SHP77 treated with DMSO at 0.1 percent for 48 hours (cell line): ENCODE data around the gene CERS1.

Experiments used
- DNase-seq: peaks from one replicate; lab custom pipeline; 2025; lab: John Stamatoyannopoulos, UW

CERS1 gene, protein sequence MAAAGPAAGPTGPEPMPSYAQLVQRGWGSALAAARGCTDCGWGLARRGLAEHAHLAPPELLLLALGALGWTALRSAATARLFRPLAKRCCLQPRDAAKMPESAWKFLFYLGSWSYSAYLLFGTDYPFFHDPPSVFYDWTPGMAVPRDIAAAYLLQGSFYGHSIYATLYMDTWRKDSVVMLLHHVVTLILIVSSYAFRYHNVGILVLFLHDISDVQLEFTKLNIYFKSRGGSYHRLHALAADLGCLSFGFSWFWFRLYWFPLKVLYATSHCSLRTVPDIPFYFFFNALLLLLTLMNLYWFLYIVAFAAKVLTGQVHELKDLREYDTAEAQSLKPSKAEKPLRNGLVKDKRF

DNA sequence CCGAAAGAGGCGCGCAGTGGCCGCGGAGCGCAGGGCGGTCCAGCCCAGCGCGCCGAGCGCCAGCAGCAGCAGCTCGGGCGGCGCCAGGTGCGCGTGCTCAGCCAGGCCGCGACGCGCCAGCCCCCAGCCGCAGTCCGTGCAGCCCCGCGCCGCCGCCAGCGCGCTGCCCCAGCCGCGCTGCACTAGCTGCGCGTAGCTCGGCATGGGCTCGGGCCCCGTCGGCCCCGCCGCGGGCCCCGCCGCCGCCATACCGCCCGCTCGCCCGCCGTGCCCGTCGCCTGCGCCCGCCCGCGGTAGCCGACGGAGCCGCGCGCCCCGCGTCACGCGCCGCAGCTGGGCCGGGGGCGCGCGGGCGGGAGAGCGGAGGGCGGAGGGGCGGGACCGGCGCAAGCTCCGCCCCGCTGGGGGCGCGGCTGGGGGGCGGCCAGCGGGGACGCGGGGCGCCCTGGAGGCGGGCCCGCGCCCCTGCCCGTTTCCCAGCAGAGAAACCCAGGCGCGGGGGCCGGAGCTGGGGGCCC, at the start of gene CERS1:
TSS of gene CERS1 (minus strand) at position 335 of the 518 bp plus-strand sequence. CDS start at position 249, 86 bp downstream.
- no peak for DNase-seq

DNA sequence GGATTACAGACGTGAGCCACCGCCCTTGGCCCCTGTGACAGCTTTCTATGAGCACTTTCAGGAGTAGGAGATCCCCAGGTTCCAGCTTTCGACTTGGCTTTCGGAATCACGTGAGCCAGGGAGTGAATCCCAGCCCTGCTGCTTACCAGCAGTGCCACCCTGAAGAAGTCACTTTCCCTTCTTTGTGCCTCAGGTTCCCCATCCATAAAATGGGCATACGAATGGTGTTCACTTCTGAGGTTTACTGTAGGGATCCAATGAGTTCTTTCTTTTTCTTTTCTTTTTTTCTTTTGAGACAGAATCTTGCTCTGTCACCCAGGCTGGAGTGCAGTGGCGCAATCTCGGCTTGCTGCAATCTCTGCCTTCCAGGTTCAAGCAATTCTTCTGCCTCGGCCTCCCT, 49.3 kb upstream of the CERS1 start:
- DNase-seq, result no peak

DNA sequence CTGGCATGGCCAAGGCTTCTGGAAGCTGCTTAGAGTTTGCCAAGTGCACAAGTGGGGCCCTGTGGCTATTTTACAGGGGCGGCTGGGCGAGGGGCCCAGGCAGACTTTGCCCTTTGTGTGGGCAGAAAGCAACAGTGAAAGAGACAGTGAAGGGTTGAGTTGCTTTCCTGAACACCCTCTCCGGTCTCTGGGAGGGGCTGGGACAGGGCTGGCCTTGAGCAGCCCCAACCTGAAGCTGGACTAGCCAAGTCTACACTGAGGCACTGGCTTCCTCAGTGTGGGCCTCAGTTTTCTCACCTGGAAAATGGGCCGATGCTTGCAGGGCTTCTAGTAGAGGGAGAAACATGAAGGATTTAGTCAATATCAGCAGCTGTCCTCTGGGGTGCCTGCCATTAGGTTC, 47.5 kb upstream of the CERS1 start:
- DNase-seq, result no peak

DNA sequence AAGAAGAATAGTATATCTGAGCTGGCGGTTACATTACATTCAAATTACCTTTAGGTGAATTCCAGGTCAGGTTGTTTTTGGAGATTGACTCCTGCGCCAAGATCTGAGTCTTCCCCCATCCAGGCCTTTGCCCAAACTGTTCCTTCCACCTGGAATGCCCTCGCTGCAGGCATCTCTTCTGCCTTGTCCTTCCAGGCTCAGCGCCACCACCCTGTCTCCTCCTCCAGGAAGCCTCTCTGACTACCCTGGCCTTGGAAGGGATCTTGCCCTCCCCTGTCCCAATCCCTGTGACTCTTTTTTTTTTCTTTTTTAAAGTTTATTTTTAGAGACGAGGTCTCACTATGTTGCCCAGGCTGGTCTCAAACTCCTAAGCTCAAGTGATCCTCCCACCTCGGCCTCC, 46.7 kb upstream of the CERS1 start:
- DNase-seq, result no peak

DNA sequence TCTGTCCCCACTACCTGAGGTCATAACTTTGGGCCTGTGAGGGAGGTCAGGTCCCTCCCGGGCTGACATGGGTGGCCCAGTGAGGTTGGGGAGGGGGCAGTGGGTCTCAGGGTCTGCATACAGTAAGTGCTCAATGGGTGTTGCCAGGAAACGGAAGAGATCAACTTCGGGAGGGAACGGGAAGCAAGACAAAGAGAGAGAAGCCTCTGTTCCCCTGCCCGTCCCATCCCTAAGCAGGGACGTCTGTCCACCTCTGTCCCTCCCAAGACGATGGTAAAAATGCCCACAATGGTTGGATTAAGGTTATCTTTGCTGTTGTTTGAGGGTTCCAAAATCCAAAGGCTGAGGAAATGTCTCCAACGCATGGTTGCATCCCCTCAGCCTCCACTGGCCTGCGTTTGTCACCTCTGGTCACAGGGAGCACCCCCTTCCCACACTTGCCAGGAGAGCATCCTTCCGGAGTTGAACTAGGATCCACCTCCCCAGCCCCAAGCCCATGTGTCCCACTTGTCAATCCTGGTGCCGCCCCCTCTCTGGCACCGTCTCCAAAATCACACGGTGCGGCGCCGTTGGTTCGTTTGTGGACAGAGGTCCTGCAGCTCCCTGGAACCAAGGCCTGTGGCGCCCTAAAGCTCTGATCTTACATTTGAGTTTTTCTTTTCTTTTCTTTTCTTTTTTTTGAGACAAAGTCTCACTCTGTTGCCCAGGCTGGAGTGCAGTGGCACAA, 45.8 kb upstream of the CERS1 start:
- DNase-seq, result no peak

DNA sequence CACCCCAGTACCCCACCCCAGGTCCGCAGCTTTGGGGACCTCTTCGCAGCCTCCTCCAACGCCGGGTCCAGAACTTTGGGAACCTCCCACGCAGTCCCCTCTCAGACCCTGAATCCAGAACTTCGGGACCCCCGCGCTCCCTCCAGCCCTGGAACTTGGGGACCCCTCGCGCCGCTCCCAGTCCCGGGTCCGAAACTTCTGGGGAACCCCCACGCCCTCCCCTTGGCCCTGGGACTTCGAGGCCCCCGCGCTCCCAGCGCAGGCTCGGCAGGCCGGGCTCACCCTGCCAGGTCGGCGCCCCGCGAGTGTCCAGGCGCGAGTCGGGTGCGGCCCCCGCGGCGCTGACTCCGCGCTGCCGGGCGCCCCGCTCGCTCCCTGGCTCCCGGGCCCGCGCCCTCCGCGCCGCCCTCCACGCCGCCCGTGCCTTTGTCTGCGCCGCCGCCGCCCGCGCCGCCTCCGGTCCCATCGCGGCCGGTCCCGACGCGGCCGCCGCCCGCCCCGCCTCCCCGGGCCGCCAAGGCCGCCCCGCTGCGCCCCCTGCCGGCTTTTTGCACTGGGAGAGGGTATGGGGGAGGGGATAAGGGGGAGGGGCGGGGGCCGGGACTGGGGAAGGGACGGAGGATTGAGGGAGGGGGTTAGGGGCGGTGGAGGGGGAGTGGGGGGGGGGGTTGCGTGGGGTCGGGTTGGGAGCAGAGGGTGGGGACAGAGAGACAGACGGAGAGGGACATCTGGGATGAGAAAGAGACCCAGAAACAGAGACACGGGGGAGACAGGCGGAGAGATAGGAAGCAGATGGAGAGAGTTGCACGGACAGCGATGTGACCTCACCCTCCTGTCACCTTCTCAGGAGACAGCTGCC, 45.0 kb upstream of the CERS1 start, which contains the start of gene HOMER3:
TSS of gene HOMER3 (minus strand) at position 449 of the 859 bp plus-strand sequence. CDS start 2,235 bp downstream, outside the sequence.
- DNase-seq, result no peak

DNA sequence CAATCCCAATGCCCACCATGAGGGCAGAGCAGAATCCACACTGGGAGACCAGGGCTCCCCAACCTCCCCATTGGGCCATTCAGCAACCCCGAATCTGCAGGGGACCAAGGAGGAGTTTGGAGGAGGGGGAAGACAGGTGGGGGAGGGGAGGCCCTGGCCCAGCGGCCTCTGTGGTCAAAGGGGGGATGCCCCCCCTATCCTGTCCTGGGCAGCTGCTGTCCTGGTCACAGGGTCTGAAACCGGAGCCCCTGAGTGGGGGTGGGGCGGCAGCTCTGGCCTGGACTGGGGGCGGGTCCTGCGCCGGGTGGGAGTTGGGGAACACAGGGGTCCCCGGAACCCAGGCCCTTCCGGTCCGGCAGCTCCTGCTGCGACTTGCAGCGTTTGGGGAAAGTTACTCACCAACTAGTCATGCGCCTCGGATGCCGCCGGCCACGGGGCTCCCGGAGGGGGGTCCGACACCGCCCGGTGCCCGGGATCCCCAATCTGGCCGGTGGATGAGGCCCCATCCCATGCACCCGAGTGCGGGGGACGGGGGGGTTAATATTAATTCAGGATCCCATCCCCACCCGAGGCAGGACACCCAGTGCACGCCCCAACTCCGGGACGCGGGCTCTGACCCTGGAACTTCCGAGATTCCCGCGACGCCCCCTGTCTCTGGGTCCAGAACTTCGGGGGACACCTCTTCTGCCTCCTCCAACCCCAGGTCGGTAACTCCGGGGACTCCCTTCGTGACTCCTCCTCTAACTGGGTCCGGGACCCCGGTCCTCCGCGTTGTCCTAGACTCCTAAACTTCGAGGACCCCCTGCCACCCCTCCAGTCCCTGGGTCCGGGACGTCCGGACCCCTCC, 44.2 kb upstream of the CERS1 start:
- no peak for DNase-seq

DNA sequence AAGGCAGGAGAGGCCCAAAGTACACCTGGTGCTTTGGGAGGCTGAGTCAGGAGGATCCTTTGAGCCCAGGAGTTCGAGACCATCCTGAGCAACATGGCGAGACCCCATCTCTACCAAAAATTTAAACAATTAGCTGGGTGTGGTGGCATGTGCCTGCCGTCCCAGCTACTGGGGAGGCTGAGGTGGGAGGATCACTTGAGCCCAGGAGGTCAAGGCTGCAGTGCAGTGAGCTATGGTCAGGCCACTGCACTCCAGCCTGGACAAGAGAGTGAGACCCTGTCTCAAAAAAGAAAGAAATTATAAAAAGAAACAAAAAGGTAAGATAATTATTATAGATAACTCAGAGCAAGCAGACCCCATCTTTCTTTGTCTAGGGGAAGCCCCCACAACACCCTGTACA, 43.2 kb upstream of the CERS1 start:
- DNase-seq, result no peak

DNA sequence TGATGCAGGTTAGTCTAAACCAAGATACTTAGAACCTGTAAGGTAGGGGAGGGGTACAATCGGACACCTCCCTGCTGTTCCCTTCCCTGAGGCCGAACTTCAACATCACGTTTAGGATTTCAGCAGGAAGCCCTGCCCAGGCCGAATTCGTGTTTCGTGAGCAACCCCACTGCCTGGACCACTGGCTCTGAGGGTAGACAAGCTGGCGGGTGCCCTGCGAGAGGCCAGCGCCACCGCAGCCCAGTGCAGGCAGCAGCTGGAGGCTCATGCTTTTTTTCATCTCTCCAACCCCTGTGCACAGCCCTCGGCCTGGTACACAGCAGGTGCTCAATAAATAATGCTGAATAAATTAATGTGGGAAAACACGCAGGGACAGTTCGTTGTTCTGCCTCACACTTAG, 37.3 kb upstream of the CERS1 start:
- no peak for DNase-seq

DNA sequence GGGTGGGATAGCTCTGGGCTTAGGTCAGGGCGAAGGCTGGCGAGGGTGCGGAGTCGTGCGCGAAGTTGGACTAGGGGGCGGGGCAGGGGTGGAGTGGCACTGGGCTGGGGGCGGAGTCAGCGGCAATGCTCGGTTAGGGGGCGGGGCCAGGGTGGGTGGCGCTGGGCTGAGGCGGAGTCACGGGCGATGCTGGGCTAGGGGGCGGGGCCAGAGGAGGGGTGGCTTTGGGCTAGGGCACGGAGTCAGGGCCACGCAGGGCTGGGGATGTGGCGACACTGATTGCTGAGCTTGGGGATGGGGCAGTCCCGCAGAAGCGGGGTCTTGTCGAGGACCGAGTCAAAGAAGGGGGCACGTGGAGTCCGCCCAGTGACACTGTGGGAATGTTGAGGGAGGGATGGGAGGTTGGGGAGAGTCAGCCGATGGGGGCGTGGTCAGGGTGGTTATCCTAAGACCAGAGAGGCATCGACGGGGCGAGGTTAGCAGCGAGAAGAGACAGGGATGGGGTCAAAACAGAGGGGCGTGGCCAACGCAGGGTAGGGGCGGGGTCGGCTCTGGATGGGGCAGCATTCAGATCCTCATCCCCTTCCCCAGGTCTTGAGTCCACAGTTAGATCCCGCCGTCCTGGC, 36.4 kb upstream of the CERS1 start:
- no peak for DNase-seq

DNA sequence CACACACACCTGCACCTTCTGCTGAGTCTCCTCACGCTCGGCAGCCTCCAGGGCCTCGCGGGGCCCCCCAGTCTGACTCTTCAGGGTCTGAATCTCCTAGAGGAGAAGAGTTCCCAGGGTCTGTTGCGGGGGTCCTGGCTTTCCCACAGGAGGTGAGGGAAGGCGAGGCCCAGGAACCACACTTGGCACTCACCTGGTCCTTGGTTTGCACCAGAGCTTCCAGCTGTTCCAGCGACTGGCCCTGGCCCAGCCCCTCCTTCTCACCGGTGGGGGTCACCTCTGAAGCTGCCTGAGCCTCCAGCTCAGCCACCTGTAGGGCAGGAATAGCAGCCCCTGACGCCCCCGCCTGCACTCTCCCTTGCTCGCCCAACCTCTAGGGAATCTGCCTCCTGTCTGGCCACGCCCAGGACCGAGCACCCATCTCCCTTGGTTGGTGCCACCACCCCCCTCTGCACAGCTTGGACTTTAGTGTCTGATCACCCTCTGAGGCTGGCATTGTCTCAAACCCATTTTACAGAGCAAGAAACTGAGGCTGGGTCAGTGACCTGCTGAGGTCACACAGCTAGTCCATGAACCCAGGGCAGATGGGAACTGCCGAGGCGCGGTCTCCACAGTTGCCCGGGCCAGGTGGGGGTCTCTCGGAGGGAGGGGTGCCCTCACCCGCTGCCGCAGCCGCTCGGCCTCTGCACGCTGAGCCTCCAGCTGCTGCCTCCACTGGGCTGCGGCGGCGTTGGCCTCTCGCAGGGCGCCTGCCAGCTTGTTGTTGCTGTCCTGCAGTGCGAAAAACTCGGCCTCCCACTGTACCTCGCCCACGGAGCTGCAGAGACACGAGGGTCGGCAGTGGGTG, 35.6 kb upstream of the CERS1 start:
- no peak for DNase-seq

DNA sequence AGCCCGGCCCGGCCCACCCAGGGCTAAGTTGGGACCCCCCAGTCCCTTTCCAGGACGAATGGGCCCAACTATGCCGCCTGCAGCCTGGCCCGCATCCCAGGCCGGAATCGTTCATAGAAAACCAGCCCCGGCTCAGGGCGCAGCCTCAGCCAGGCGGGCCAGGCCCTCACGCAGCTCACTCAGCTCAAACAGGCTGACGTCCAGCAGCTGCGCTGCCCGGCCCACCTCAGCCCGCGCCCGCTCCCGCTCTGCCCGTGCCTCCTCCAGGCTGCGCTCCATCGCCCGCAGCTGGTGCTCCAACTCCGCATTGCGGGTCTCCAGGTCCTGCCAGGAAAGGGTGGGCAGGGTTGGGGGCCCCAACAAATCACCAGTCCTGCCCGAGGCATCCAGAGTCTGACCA, 33.4 kb upstream of the CERS1 start:
- no peak for DNase-seq

DNA sequence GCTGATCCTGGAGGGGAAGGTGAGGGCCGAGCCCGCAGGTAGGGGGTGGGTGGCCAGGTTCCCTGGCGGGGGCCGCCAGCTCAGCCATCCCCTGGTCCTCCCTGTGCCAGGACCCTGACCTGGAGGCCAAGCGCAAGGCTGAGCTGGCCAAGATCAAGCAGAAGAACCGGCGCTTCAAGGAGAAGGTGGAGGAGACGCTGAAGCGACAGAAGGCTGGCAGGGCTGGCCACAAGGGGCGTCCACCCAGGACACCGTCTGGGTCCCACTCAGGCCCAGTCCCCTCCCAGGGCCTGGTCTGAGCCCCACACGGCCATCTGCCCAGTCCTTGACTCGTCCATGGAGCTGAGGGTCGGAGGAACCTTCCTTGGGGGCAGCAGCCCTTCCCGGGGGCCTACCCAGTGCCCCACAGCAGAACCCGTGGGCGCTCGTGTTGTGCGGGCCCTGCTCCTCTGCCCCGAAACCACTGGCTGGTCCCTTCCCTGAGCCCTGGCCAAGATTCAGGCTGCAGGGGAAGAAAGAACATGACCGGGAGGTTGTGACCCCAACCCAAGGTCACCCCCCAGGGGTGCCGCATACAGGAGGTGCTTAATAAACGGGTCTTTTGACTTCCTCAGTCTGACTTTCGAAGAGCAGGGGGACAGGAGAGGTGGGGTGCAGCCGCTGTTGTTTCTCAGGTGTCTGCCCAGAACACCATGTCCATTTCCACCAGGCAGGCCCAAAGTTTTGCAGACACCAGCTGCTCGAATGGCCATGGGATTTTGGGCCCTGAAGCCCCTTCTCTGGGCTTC, 32.3 kb upstream of the CERS1 start:
- no peak for DNase-seq

DNA sequence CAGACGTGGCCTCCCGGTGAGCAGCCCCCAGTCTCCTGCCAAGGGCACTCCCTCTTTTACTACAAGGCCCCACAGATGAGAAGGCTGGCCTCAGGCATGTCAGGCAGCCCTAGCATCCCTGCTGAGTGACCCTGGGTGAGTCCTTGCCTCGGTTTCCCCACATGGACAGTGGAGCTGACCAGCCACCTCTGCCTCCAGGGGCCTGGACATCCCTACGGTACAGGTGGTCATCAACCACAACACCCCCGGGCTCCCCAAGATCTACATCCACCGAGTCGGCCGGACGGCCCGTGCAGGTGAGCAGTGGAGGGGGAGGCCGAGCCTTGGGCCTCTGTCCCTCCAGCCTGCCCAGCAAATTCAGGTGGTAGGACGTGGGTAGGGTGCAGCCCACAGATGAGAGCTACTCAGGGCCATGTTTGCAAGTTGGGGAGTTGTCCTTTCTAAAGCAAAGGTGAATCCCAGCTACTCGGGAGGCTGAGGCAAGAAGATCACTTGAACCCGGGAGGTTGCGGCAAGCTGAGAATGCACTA, 28.8 kb upstream of the CERS1 start:
- no peak for DNase-seq

DNA sequence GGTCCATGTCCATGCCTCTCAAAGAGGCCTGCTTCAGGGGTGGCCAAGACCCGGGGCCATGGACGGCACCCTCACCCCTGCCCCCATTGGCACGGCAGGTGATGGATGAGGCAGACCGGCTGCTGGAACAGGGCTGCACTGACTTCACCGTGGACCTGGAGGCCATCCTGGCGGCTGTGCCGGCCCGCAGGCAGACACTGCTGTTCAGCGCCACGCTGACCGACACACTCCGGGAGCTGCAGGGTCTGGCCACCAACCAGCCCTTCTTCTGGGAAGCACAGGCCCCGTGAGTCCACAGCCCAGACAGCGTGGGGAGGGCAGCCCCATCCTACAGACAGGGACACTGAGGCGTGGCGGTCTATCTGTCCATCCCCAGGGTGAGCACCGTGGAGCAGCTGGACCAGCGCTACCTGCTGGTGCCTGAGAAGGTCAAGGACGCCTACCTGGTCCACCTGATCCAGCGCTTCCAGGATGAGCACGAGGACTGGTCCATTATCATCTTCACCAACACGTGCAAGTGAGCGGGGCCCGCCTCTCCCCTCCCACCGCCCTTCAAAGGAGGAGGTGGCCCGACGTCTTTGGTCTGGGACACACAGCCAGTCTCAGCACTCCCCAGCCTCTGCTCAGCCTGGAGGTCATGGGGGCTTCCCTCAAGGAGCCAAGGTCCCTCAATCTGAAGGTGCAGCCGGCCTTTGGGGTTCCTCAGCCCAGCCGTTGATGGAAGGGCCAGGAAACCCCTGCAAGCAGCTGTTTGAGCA, 26.4 kb upstream of the CERS1 start:
- no peak for DNase-seq

DNA sequence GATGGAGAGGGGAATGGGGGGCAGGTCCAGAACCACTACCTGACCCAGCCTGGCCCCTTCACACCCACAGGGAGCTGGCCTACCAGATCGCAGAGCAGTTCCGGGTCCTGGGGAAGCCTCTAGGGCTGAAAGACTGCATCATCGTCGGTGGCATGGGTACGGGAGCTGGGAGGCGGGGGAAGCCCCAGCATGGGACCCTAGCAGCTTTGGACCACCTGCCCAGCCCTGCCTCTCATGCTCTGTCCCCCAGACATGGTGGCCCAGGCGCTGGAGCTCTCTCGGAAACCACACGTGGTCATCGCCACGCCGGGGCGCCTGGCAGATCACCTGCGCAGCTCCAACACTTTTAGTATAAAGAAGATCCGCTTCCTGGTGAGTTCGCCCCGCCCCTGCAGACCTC, 25.6 kb upstream of the CERS1 start:
- DNase-seq, result no peak

DNA sequence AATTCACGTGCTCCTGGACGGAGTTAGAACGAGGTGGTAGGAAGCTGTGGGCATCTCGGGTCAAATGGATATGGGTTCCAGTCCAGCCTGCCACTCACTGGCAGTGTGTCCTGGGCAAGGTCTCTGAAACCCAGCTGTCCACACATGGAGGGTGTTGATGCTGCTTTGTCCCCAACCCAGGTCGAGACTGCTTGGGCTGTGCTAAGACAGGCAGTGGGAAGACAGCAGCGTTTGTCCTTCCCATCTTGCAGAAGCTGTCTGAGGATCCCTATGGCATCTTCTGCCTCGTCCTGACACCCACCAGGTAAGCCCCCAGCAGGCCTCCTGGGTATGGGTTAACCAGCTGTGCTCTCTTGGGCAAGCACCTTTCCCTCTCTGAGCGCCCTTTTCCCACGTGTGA, 24.4 kb upstream of the CERS1 start:
- DNase-seq, result no peak

DNA sequence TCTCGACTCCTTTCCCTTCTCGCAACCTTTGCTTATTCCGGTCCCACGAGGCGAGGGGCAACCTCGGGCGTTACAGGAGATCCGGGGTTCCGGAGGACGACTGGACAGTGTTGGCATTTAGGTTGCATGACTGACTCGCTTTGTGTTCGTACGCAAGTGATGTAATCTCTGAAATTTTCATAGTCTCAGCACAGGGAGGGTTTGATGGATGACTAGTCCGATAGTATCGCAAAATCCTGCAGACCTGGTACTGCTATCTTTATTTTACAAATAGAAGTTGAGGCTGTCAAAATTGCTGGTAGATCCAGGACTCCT, 23.9 kb upstream of the CERS1 start:
- DNase-seq, result no peak
